IPS DF 4.7 (cell line): Measurements from ENCODE around the gene AAK1.

Experiments
- DNase-seq: peaks from one replicate; pipeline ENCODE4 v3.0.0-alpha.2; 2013; ENCODE audit warnings: low spot score; ENCODE audit errors: extremely low read depth

The AAK1 gene

GRCh38 chr2:69495861-69496260, 147.7 kb downstream of the AAK1 start:
- DNase-seq, result no peak

- no peak for DNase-seq
Measured at GRCh38 chr2:69495008-69495407, 148.5 kb downstream of the AAK1 start.

- no peak for DNase-seq
Measured at GRCh38 chr2:69494126-69494525, 149.4 kb downstream of the AAK1 start.

- DNase-seq, result no peak
Measured at GRCh38 chr2:69493268-69493667, 150.3 kb downstream of the AAK1 start.

GRCh38 chr2:69491864-69492263, 151.7 kb downstream of the AAK1 start:
- DNase-seq, result no peak

GRCh38 chr2:69490486-69490885, 153.1 kb downstream of the AAK1 start:
- no peak for DNase-seq

GRCh38 chr2:69489793-69490192, 153.7 kb downstream of the AAK1 start:
- DNase-seq, result no peak

GRCh38 chr2:69483696-69484095, 159.8 kb downstream of the AAK1 start:
- DNase-seq, result no peak

- DNase-seq, result no peak
Measured at GRCh38 chr2:69483024-69483423, 160.5 kb downstream of the AAK1 start.

- DNase-seq, result no peak
Measured at GRCh38 chr2:69482471-69482870, 161.1 kb downstream of the AAK1 start.

GRCh38 chr2:69481421-69481820, 162.1 kb downstream of the AAK1 start:
- DNase-seq, result no peak

- DNase-seq, result no peak
Measured at GRCh38 chr2:69477627-69478026, 165.9 kb downstream of the AAK1 start.

GRCh38 chr2:69474688-69475087, 168.9 kb downstream of the AAK1 start:
- no peak for DNase-seq

GRCh38 chr2:69471793-69472192, 171.7 kb downstream of the AAK1 start:
- DNase-seq, result no peak

- DNase-seq, result no peak
Measured at GRCh38 chr2:69470911-69471310, 172.6 kb downstream of the AAK1 start.

- no peak for DNase-seq
Measured at GRCh38 chr2:69469784-69470183, 173.8 kb downstream of the AAK1 start.

GRCh38 chr2:69469375-69469774, 174.2 kb downstream of the AAK1 start:
- DNase-seq, result no peak

- DNase-seq, result no peak
Measured at GRCh38 chr2:69466728-69467127, 176.8 kb downstream of the AAK1 start.

- no peak for DNase-seq
Measured at GRCh38 chr2:69465513-69466456, 177.8 kb downstream of the AAK1 start.

- no peak for DNase-seq
Measured at GRCh38 chr2:69464575-69464974, 179.0 kb downstream of the AAK1 start.

- DNase-seq, result no peak
Measured at GRCh38 chr2:69462780-69463179, 180.8 kb downstream of the AAK1 start.

GRCh38 chr2:69461404-69461803, 182.1 kb downstream of the AAK1 start:
- no peak for DNase-seq

GRCh38 chr2:69459936-69460335, 183.6 kb downstream of the AAK1 start:
- DNase-seq, result no peak
